ENCODE measurements around the gene NCAM2. TPM values are rescaled to one million over a fixed set of nuclear protein-coding genes. Genes with fewer than 3 reads are reported as not detected.

Gene NCAM2
- total RNA-seq, 1 donor from 2014 or later: 7.2 TPM

DNA sequence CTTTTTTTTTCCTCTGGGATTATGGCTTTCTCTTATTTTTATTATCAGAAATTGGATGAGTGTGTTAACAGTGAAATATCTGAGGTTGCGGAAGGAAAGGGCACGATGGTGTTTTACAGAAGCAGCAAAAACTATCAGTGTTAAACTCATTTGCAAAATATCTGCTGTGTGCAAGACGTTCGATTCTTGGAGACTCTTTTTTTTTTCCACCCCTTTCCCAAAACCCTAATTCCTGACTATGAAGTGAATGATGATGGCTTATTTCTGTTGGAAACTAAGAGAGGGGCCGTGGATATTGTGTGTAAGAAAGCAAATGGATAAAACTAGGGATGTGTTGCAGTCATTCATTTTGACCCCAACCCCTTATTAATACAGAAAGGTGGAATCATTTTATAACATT lies 677 bp downstream of the NCAM2 start:
- peaks cover 8% of the 10 kb centered on the region in 2 donors for H3K4me1 ChIP-seq
- H3K36me3 ChIP-seq: no peaks in the 10 kb centered on the region
- no peaks in the 10 kb centered on the region for H3K27me3 ChIP-seq
- no peak overlapping the region for H3K27ac ChIP-seq
- no peak for DNase-seq (ENCODE audit: low spot score in 2 of 2)
- H3K4me3 ChIP-seq: peak overlapping the region; percentile 60 to 75
- intact Hi-C loops (cut with DNase I): loop anchor here (5.0 kb wide), 2 partner anchors 198 to 1793 kb away; no protein-coding TSS in a partner anchor
- no peaks in the 10 kb centered on the region for H3K9me3 ChIP-seq
- TF ChIP-seq CTCF (IDR thresholded peaks at IDR 0.05): no peak

GRCh38 chr21:20999659-21000058 lies 1.4 kb downstream of the NCAM2 start:
- no peak overlapping the region for H3K27ac ChIP-seq
- no peaks in the 10 kb centered on the region for H3K36me3 ChIP-seq
- no peaks in the 10 kb centered on the region for H3K27me3 ChIP-seq
- intact Hi-C loops (cut with DNase I): loop anchor here (5.0 kb wide), 2 partner anchors 198 to 1793 kb away; no protein-coding TSS in a partner anchor
- peaks cover 8% of the 10 kb centered on the region in 2 donors for H3K4me1 ChIP-seq
- peak; percentile 37 to 67 (median 53) for TF ChIP-seq CTCF (IDR thresholded peaks at IDR 0.05)
- no peak for DNase-seq (ENCODE audit: low spot score in 2 of 2)
- no peaks in the 10 kb centered on the region for H3K9me3 ChIP-seq
- H3K4me3 ChIP-seq: no peak overlapping the region

DNA sequence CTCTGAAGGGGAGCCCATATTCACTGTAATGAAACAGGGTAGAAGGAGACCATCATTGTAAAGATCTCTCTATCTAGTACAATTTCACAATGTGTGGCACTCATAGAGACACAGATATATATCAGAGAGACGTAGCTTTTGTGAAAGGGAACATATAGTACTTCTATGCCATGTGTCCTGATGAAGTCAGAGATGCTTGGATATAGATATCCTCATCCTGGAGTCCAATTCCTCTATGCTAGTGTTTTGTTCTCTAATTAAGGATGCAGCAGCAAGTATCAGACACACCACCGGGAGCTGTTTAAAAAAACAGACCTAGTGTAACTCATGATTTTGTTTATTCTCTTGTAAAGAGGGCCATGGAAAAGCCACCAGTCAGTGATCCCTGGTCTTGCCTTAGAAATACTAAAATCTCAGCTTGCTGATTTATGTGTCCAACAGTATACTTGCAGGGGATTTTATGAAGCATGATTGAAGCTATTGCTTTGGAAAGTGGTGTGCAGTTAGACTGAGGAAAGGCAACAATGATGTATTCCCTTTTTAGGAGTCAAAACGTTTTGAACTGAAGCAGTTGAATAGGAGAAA lies 2.5 kb downstream of the NCAM2 start:
- Histone ChIP-seq H3K27ac (no peak overlapping the region), H3K9me3 (no peaks in the 10 kb centered on the region), H3K4me1 (peaks cover 8% of the 10 kb centered on the region in 2 donors), H3K36me3 (no peaks in the 10 kb centered on the region), H3K4me3 (no peak overlapping the region), H3K27me3 (no peaks in the 10 kb centered on the region)
- intact Hi-C loops (cut with DNase I): no loop called here
- TF ChIP-seq CTCF (IDR thresholded peaks at IDR 0.05): no peak
- DNase-seq (ENCODE audit: low spot score in 2 of 2): no peak

GRCh38 chr21:21001591-21002100 lies 3.4 kb downstream of the NCAM2 start:
- Histone ChIP-seq H3K4me1 (peaks cover 8% of the 10 kb centered on the region in 2 donors), H3K36me3 (no peaks in the 10 kb centered on the region), H3K4me3 (no peak overlapping the region), H3K9me3 (no peaks in the 10 kb centered on the region), H3K27me3 (no peaks in the 10 kb centered on the region), H3K27ac (no peak overlapping the region)
- intact Hi-C loops (cut with DNase I): no loop called here
- DNase-seq (ENCODE audit: low spot score in 2 of 2): no peak
- no peak for TF ChIP-seq CTCF (IDR thresholded peaks at IDR 0.05)

DNA sequence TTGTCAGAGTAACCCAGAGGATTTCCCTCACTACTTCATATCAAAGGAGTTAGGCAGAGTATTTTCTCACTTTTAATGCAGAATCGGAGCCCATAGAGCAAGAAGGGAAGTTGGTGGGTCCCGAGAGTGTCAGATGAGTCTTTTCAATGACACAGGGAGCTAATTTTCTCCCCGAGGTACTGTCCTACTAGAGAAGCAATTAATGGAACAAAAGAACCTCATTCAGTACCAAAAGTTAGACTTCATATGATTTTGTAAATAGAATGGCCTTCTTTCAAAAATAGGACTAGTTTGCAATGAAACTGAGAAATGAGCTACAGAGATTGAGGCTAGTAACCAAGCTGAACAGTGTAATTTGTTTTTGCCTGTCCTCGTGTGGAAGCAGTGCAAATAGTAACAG lies 3.9 kb downstream of the NCAM2 start:
- Histone ChIP-seq H3K36me3 (no peaks in the 10 kb centered on the region), H3K9me3 (no peaks in the 10 kb centered on the region), H3K27ac (no peak overlapping the region), H3K4me3 (no peak overlapping the region), H3K27me3 (no peaks in the 10 kb centered on the region), H3K4me1 (peaks cover 7 to 8% of the 10 kb centered on the region in 2 donors)
- TF ChIP-seq CTCF (IDR thresholded peaks at IDR 0.05): no peak
- DNase-seq (ENCODE audit: low spot score in 2 of 2): no peak
- intact Hi-C loops (cut with DNase I): no loop called here
